Measurements from ENCODE around the gene LSAMP. TPM values are rescaled to one million over a fixed set of nuclear protein-coding genes. Genes with fewer than 3 reads are reported as not detected.

LSAMP gene
- total and polyA plus RNA-seq, 9 of the 15 experiments (the other 6 are each of a cell fraction or from before 2014, with no cell fraction given), result 0.09 to 0.11 TPM; not detected in 7

- in situ Hi-C loops (cut with MboI), result no loop called here
- Histone ChIP-seq H3K27ac (ENCODE audit: extremely low read depth, low read depth, low read length) (no peak overlapping the region), H3K36me3 (ENCODE audit: control insufficient read depth, insufficient read depth, low read length) (no peaks in the 10 kb centered on the region), H3K27me3 (ENCODE audit: control insufficient read depth in 2 of 2, insufficient read depth in 2 of 2, low read length in 2 of 2) (no peaks in the 10 kb centered on the region), H3K79me2 (ENCODE audit: control insufficient read depth, insufficient read depth, low read length) (no peaks in the 10 kb centered on the region), H3K9me3 (replicated peaks; ENCODE audit: control insufficient read depth, insufficient read depth, low read depth, low read length) (no peaks in the 10 kb centered on the region; the same call in 1 of the 2 replicates), H3K4me2 (ENCODE audit: insufficient read depth, low read length) (no peak overlapping the region), H3K4me1 (replicated peaks in 1 of 2; ENCODE audit: control insufficient read depth in 2 of 2, insufficient read depth in 2 of 2, low read length in 2 of 2) (peaks cover 0 to 6% of the 10 kb centered on the region in 2 experiments; a peak in 3 of 5 replicates), H3K4me3 (no peak overlapping the region), H2AFZ (ENCODE audit: low read depth, low read length) (no peak overlapping the region), H3K9me1 (ENCODE audit: control insufficient read depth, insufficient read depth, low read length) (no peaks in the 10 kb centered on the region), H4K20me1 (replicated peaks; ENCODE audit: control insufficient read depth, insufficient read depth, low read length) (no peaks in the 10 kb centered on the region), H3K9ac (ENCODE audit: insufficient read depth in 1 of 2, low read depth in 2 of 2, low read length in 2 of 2) (no peak overlapping the region)
- ATAC-seq, result no peak
- intact Hi-C loops (cut with micrococcal nuclease), result no loop called here
- no TSS peak for BruUV-seq (replicated peaks)
- FAIRE-seq, result no peak
- 64% methylated on average over 3 of the region's 3 CpGs for WGBS (ENCODE audit: insufficient coverage, low coverage, missing lambda C conversion rate)
- CTCF ChIA-PET (ENCODE audit: low intra/inter-chr PET ratio), result no interaction called here
- POLR2A ChIA-PET, result interaction anchor here (0.6 kb wide), 1 partner anchor 32 kb away, joined by 3 read pairs; no protein-coding TSS in a partner anchor
- no peak for DNase-seq (ENCODE audit: extremely low read depth in 1 of 4, low spot score in 3 of 4)
- TF ChIP-seq HMG20A (CRISPR knock-in tag; conservative IDR thresholded peaks at IDR 0.05), result no peak
- no peak for TF ChIP-seq SMARCE1 (IDR thresholded peaks at IDR 0.05)
- no peak for TF ChIP-seq ZNF699 (CRISPR knock-in tag; IDR thresholded peaks at IDR 0.05; ENCODE audit: insufficient replicate concordance)
- TF ChIP-seq, protein P1, sequence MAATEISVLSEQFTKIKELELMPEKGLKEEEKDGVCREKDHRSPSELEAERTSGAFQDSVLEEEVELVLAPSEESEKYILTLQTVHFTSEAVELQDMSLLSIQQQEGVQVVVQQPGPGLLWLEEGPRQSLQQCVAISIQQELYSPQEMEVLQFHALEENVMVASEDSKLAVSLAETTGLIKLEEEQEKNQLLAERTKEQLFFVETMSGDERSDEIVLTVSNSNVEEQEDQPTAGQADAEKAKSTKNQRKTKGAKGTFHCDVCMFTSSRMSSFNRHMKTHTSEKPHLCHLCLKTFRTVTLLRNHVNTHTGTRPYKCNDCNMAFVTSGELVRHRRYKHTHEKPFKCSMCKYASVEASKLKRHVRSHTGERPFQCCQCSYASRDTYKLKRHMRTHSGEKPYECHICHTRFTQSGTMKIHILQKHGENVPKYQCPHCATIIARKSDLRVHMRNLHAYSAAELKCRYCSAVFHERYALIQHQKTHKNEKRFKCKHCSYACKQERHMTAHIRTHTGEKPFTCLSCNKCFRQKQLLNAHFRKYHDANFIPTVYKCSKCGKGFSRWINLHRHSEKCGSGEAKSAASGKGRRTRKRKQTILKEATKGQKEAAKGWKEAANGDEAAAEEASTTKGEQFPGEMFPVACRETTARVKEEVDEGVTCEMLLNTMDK (IDR thresholded peaks at IDR 0.05; ENCODE audit: borderline replicate concordance, insufficient read depth, low read depth, low read length, poor library complexity, severe bottlenecking), result no peak
- TF ChIP-seq THRAP3 (IDR thresholded peaks at IDR 0.05; ENCODE audit: borderline replicate concordance), result no peak
- TF ChIP-seq ZBTB9 (CRISPR knock-in tag; IDR thresholded peaks at IDR 0.05), result no peak
- TF ChIP-seq ZBTB43 (CRISPR knock-in tag; IDR thresholded peaks at IDR 0.05), result no peak
- no peak for TF ChIP-seq PHF20 (IDR thresholded peaks at IDR 0.05; ENCODE audit: partially characterized antibody)
- no peak for TF ChIP-seq HDAC1 (IDR thresholded peaks at IDR 0.05)
- no peak for TF ChIP-seq CBX5 (IDR thresholded peaks at IDR 0.05; ENCODE audit: borderline replicate concordance, low read depth)
- TF ChIP-seq NR2C1 (IDR thresholded peaks at IDR 0.05), result no peak
- no peak for TF ChIP-seq NR2C1 (tag; IDR thresholded peaks at IDR 0.05)
- no peak for TF ChIP-seq ZKSCAN8 (CRISPR knock-in tag; IDR thresholded peaks at IDR 0.05)
- no peak for TF ChIP-seq ZNF583 (CRISPR knock-in tag; IDR thresholded peaks at IDR 0.05)
- TF ChIP-seq FOXP1 (CRISPR knock-in tag; IDR thresholded peaks at IDR 0.05), result no peak
- TF ChIP-seq ZNF76 (CRISPR knock-in tag; IDR thresholded peaks at IDR 0.05; ENCODE audit: borderline replicate concordance), result no peak
- no peak for TF ChIP-seq ZNF589 (CRISPR knock-in tag; IDR thresholded peaks at IDR 0.05; ENCODE audit: low read depth)
- no peak for TF ChIP-seq NONO (IDR thresholded peaks at IDR 0.05; ENCODE audit: low read depth in 2 of 2, low read length in 1 of 2)
- no peak for TF ChIP-seq MYBL2 (IDR thresholded peaks at IDR 0.05; ENCODE audit: low read depth)
- no peak for TF ChIP-seq MYBL2 (CRISPR knock-in tag; IDR thresholded peaks at IDR 0.05; ENCODE audit: borderline replicate concordance)
- no peak for TF ChIP-seq NRF1 (conservative IDR thresholded peaks at IDR 0.05 in 1 of 2, IDR thresholded peaks at IDR 0.05 in 1 of 2)
These were observed 392.7 kb downstream of the LSAMP start for GRCh38 chr3:116052602-116053001.
